ENCODE results near the gene ENTHD1.

ENTHD1 gene, protein sequence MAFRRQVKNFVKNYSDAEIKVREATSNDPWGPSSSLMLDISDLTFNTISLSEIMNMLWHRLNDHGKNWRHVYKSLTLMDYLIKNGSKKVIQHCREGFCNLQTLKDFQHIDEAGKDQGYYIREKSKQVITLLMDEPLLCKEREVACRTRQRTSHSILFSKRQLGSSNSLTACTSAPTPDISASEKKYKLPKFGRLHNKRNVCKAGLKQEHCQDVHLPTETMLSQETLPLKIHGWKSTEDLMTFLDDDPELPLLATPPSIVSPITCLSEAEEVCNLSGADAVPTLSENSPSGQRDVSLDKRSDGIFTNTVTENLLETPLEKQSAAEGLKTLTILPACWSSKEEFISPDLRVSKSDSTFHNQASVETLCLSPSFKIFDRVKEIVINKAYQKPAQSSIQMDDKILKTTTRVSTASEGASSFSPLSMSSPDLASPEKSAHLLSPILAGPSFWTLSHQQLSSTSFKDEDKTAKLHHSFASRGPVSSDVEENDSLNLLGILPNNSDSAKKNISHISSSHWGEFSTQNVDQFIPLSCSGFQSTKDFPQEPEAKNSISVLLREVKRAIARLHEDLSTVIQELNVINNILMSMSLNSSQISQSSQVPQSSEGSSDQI

DNA sequence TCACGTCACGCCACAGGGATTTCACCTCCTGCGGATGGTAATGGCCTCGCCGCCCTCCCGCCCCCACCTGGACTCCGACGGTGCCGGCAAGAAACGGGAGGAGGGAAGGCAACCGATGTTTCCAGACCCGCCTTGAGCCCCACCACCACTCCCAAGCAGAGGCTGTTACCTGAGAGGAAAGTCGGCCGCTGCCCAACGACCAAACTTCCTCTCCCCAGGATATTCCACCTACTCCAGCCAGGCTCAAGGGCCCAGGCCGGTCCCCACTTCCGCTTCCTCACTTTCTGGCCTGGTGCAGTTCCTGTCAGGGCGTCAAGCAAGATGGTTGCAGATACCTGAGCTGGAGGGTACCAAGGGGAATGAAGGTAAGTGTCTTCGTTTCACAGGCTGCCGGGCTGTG, at the start of gene ENTHD1:
ENTHD1 (minus strand) TSS at position 235 of the 400 bp plus-strand sequence. CDS start 6,012 bp downstream, outside the sequence.
- DNase-seq, result no peak

DNA sequence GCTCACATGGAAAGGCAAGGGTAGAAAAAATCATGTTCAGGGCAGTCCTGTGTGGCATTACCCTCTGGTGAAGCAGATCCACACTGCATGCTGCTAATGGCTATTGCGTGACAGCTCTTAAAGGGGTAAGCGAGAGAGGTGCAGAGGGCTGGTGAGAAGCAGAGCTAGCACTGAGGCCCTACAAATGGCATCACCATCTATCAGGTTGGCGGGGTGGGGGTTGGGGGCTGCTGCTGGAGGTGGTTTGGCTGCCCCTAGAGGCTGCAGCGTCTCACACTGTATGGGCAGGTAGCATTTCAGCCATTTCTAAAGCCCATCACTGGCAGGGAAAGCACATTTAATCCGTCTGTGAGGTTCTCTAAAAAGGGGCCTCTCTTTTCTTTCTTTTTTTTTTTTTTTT, 49.8 kb upstream of the ENTHD1 start:
- peak in 1 of 4 experiments; percentile 18 for DNase-seq

DNA sequence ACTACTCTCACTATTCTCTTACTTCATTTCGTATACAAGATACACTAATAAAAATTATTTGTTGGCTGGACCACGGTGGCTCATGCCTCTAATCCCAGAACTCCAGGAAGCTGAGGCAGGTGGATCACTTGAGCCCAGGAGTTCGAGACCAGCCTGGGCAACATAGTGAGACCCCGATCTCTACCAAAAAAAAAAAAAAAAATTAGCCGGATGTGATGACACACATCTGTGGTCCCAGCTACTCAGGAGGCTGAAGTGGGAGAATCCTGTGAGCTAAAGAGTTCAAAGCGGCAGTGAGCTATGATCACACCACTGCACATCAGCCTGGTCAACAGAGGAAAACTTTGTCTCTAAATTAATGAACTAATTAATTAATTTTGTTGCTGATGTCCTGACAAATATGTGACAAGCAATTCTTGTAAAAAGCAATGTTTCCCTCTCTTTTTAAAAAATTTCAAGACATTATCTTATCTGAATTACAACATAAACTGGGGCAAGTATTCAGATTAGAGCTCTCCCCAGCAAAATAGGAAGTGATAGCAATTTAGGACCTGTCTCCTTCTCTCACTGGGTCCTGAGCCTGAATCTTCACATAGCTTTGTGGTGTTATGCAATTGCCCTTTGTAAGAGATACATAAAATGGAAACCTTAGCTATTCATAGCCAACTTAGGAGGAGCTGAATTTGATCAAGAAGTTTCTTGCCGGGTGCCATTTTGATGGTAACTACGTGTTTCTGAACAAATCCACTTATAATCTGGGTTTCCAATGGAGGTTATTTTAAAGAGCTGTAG, 49.1 kb upstream of the ENTHD1 start:
- DNase-seq, result no peak

DNA sequence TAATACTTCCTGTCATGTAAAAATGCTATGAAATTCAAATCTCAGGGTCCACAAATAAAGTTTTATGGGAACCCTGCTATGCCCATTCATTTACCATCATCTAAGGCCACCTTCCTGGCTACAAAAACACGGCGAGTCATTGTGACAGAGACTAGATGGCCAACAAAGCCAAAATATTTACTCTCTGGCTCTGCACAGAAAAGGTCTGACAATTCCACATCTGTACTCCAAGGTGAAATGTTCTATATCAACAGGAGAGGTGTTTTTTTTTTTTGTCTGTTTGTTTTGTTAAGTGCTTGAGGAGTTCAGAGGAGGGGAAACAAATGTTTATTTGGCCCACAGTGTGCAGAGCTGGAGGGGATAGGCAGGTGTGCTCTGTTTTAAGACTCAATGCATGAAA, 48.0 kb upstream of the ENTHD1 start:
- no peak for DNase-seq

DNA sequence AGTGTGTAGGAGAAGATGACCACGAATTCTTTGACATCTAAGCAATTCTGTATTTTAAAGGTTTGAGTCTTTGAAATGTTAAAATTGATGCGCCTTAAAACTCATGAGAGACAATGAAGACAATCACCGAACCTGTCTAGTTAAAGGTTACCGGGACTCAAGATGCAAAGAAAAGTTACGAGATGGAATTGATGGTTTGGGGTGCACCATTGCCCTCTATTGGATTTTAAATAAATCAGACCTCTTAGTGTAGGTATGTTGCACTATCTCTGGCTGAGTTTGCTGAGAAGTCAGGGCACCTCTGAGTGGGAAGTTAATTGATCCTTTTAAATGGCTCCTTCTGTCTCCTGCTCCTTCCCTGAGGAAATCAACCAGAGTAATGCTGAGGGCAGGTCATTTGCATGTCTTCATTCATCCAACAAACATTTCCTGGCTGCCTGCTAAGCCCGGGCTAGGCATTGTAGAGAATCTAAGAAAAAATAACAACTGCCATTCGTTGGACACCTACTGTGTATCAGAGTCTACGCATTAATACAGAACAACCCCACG, 47.3 kb upstream of the ENTHD1 start:
- DNase-seq, result no peak

DNA sequence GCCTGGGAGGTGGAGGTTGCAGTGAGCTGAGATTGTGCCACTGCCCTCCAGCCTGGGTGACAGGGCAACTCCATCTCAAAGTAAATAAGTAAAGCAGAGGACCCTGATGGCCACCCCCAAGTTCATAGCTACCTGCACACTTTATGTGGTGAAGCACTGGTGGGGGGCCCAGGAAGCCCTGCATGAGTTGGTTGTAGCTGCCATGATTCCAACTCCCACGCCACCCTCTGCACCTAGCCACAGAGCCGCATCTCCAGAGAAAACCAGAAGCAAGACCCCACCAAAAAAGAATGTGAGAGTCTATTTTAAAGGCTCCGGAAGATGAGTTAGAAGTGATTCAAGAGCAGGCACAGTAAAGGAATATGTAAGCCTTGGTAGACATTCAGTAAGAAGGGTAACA, 46.3 kb upstream of the ENTHD1 start:
- no peak for DNase-seq

DNA sequence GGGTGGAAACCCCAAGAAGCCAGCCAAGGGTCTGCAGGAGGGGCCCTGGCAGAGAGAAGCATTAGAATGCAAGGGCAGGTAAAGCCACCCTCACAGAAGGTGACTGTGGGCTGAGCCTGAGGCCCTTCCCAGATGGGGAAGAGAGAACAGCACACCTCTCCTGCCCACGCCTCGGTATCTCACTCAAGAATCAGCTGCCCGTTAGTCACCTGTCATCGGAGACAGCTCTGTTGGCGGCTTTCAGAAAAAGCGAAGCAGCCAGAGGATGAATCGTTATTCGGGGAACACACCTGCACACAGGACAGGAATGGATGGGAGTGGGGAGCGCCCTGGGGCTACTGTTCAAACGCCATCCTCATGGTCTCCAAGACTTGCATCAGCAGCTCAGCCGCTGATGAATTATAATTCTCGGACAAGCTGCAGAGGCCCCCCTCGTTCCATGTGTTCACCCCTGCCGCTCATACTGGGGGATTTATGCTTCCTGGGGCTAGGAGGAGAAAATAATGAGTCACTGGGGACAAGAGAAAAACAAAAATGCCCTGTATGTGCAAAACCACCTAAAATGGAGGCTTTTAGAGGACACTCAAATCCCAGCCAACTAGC, 45.0 kb upstream of the ENTHD1 start:
- DNase-seq, result no peak

DNA sequence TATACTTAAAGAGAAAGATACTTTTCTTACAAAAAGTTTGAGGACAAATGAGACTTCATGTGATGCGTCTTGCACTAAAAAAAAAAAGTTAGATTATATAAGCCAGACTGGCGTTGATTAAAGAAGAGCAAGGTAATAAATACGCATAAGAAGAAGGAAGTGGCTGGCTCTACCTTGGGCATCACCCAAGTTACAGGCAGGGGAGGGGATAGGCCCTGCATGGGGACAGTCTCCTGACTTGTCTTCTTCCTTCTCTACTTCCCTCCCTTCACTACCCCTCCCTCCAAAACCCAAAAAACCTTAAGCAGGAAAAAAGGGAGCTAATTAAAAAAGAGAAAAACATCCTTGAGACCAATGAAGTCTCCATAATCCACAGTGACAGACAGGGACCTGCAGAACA, 44.3 kb upstream of the ENTHD1 start:
- no peak for DNase-seq

DNA sequence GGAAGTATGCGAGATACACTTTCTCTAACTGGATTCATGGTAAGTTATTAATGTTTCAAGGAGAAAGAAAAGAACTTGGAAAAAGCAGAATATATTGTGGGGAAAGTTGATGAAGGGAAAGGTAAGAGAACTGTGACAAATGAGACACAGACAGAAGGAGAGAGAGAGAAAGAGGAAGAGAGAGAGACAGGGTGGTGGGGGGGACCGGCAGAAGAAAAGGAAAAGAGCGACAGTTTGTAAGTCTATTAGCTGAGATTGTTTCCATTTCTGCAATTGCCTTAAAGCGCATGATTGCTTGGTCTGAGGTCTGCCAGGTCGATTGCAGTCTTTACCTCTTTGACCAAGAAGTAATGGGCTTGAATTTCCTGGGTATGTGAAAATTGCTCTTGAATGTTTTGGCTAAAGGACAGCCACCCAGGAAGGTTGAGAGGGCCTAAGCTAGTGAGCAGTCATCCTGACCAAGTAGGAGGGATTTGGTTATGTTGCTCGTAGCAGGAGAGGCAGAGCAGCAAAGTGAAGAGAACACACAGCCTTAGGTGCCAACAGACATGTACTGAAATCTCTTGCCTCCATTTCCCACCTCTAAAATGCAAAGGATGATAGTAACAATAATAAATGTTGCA, 43.1 kb upstream of the ENTHD1 start:
- DNase-seq, result no peak

DNA sequence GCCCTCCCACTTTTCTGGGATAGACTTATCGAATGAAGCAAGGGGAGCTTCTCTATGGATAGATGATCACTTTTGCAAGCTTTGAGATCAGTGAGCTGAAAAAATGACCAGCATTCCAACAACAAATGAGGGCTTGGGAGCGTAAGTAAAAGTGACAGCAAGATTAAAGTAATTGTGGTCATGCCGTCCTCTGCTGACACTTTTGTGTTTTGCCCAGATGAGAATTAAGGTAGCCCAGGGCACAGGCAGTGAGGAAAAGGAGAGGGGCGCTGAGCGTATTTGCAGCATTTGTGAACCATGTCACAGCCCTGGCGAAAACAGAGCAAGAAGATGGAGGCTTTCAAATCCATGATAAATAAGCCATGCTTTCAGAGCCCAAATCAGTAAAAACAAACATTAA, 42.1 kb upstream of the ENTHD1 start:
- DNase-seq, result no peak

DNA sequence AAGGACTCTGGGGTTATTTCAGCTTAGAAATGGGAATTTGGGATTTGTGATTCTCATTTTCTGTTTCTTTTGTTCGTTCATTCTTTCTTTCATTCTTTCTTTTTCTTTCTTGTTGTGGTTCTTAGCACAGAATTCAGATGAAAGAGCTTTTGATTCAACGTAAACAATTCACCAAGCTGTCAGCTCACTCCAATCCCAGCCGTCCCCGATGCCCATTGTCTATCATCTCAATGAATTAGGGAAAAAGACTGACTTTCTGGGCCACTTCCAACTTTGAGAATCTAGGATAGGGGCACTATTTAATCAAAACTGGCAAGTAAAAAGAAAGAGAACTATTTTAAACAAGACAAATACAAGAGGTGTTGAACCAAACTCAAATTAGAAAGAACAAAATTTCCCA, 41.6 kb upstream of the ENTHD1 start:
- DNase-seq, result no peak

DNA sequence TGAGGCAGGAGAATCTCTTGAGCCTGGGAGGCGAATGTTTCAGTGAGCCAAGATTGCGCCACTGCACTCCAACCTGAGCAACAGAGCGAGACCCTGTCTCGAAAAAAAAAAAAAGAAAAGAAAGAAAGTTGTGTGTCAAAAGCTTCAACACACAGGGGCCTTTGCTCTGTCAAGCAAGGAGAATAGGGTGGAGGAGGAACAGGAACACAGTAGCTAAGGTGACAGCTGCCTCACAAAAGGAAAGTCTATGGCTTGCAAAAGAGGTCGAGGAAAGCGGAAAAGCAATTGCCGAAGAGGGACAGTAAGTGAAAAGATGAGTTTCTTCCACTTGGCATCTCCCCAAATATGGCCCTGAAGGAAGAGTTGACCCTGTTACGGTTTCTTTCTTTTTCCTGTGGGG, 40.2 kb upstream of the ENTHD1 start:
- no peak for DNase-seq

DNA sequence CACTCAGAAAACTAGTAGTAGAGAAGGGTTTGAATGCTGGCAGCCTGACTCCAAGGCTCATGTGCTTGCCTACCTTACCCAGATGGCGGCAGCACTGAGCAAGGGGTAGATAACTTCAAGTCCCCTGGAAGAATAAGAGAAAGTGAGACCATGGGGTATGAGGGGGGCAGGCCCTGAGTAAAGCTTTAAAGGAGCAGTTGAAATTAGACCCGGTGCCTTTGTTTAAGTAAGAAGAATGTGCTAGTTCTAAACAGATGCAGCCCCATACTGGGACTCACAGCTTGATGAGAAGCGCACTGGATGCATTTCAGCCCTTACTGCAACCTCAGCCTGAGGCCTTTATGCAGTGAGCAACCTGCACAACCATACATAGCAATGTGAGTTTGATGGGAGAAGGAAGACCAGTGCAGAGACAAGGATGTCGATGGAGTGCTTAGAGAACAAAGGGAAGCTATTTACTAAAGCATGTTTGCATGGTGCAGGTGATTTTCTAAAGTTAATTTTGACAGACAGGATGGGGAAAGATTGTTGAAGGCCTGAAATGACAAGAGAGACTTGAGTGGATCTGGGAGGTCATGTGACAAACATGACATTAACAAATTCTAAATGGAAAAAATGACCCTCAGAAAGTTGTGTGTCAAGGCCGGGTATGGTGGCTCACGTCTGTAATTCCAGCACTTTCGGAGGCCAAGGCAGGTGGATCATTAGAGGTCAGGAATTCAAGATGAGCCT, 39.5 kb upstream of the ENTHD1 start:
- DNase-seq, result no peak

DNA sequence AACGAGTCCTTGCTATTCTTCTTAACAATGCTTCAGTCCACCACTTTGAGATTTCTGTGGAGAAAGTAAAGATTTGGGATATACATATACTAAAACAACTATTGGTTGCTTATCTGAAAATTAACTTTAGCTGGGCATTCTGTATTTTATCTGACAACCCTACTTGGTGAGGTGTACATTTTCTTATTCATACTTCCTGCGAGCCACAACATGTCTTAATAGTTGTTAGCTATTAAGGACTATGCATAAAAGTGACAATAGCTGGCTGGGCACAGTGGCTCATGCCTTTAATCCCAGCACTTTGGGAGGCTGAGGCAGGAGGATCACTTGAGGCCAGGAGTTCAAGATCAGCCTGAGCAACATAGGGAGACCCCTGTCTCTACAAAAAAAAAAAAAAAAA, 38.6 kb upstream of the ENTHD1 start:
- DNase-seq, result no peak

DNA sequence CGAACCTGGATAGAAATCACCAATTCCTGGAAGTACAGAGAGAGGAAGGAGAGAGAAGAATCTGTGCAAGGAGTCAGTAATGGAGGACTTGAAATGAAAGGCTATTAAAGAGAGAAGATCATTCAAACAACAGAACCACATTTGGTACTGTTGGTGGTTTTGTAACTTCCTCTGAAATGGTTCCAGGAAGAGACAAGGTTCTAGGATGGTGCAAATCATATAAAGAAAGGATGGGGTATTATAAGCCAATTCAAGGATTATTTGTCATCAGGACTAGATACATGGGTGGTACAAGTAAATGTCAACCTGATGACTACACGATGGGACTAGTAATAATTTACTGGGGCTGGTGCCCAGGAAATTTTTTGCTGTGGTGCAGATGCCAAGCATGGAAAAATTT, 37.7 kb upstream of the ENTHD1 start:
- no peak for DNase-seq

DNA sequence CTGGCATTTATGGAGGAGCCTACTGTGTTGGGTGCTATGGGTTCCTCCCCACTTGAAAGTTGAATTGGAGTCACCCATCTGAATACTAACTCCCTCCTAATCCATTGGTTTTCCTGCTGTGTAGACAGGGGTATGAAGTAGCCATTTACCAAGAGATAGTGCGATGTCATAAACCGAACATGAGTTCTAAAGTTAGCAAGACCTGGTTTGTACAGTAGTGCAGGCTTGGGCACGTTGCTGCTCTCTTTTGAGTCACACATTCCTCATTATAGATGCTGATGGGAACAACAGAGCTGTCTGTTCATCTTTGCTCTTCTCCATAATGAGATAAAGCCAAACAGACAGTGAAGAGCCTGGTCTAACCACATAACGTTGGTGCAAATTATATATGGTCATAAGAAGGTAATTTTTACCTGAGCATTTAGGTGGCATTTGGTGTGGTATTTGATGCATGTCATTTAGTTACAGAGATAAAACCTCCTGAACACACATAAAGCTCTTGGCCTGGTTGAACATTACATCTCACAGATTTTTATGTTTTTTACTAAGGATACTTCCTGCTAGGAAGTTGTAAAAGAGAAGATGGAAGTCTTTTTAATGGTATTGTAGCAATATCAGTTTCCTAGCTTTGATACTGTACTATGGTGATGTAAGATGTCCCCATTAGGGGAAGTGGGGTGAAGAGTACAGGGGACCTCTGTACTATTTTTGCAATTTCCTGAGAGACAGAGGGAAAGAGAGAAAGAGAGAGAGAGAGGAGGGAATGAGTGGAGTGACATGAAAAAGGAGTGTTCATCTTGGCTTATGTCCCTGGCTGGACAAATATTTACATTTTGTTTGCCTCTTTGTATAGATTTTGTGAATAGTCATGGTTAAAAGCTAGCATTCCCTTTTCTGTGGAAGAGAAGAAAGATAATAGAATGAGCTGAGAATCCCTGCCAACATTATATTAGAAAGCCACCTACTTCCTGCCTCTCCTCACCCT, 35.3 kb upstream of the ENTHD1 start:
- DNase-seq, result no peak

DNA sequence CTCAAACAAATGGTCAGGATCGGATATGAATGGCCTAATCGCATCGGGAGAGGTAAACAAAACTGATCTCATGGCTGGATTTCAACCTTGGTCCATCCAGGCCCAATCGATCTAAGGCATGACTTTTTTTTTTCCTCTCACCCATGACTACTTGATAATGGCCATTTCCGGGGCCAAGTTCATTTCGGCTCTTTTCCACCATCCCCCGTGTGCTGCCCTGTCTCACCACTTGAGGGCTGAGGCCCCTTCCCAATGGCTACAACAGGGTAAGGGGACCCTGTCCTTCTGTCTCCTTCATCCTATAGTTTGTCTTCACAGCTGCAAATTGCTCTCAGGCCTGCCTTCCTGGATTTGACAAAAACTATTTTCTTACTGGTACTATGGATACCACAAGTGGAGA, 34.0 kb upstream of the ENTHD1 start:
- DNase-seq, result no peak

DNA sequence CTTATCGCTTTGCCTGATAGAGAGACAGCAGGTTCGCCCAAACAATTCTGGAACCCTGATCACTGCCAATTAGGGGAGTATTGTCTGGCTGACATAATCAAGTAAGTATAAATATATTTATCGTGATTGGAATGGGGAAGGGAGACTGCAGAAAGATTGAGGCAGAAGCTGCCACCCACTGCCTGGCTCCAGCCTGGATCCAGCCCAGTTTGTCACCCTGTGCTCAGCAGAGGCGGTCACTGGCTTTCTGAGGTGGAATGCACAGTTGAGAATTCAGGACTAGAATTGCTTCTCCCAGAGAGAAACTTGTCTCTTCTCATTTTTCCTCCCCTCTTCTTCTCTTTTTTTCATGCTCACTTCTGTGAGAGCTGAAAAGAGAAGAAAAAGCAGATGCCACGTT, 33.2 kb upstream of the ENTHD1 start:
- no peak for DNase-seq

DNA sequence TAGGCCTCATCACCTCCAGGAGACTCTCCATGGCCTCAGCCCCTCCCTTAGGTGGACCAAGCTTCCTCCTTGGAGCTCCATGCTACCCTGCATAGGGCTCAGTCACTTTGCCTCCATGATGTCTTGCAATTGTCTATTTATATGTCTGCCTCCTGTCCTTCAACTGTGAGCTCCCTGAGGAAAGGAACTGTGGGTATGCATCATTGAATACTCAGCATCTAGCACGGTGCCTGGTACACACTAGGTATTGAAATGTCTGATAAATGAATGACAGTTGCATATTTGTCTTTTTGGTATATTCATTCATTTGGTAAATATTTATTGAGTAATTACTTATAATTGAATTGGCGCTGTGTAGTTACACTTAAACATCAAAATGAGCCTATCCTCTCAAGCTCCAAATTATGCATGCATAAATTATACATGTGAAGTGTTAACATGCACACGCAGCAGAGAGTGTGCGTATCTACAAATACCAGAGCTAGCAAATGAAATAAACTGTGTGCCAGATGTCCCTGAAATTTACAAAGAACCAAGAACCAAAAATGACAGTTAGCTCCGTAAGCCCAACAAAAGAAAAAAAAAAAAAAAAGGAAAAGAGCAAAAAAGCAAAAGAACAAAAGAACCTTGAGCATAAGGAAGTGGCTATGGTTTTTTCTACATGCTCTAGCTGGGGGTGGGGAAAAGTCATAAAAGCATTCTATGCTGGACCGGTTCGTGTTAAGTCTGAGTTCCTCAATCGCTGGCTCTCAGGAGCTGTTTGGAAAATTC, 32.5 kb upstream of the ENTHD1 start:
- DNase-seq, result no peak

DNA sequence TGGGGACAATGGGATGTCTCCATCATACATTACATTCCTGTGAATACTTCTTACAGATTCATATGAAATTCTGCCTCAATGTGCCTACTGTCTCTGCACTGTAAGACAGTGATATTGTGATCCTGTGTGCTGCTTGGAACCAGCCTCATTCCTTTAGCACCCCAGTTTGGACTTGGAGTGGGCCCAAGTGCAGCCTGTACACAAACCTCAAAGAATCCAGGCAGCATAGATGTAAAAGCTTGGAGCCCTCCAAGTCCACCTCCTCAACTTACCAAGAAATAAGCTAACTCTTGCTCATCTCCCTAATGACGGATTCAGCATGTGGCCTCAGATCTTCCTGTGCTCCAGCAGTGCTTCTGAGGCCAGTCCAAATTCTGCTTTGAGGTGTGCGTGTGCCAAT, 31.7 kb upstream of the ENTHD1 start:
- no peak for DNase-seq

Measured in activated naive CD4-positive, alpha-beta T cell (primary cell).